ENCODE results near the gene NRTN.

Gene NRTN

DNA sequence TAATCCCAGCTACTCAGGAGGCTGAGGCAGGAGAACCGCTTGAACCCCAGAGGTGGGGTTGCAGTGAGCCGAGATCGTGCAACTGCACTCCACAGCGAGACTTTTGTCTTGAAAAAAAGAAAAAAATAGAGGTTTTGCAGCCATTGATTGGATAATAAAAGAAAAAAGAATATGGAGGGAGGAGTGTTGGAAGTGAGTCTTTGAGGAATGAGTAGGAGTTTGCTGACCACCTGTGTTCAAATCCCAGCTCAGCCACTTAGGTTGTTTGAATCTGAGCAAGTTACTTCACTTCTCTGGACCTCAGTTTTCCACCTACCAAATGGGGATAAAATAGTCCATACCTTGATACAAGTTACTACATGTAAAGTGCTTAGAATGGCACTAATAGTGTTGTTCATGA, 6.2 kb downstream of the NRTN start:
- Histone ChIP-seq H3K9me3 (no peaks in the 10 kb centered on the region), H3K36me3 (replicated peaks) (no peaks in the 10 kb centered on the region), H3K4me1 (peaks cover under 1% of the 10 kb centered on the region; the same call in 1 of the 2 replicates), H3K27me3 (ENCODE audit: low read depth) (no peaks in the 10 kb centered on the region), H3K4me3 (no peak overlapping the region)
- in situ Hi-C loops (cut with MboI; ENCODE audit: low sequenced_read_pairs), result no loop called here
- no peak for DNase-seq (ENCODE audit: low spot score in 2 of 2)

DNA sequence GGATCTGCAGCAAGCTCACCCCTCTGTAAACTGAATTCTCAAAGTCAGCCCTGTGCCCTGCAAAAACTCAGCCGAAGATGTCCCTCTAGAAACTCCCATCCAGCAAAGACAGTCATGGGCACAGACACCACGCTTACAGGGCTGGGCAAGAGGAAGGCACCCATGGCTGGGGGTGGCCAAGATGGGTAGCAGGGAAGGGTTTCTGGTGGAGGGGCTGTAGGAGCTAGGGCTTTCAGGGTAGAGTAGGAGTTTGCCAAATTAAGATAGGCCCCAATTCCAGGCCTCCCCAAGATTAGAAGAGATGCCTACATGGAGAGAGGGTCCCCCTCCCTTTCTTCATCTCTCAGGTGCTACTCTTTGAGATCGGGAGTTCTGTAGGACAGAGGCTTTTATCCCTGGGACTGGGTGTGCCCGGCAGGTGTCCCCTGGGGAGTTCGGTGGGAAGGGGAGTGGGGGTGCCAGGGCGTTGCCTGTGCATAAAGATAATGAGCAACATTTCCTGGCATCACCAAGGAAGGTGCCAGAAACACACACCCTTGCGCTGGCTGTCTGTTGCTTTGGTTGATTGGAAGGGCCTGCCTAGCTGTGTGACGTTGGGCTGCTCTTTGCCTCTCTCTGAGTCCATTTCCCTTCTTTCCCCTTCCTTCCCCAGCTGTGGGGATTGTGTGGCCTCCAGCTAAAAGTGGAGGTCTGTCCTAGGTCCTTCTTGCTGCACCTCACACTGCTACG, 9.4 kb downstream of the NRTN start:
- Histone ChIP-seq H3K27me3 (ENCODE audit: low read depth) (no peaks in the 10 kb centered on the region), H3K9me3 (no peaks in the 10 kb centered on the region), H3K36me3 (replicated peaks) (no peaks in the 10 kb centered on the region), H3K4me1 (no peaks in the 10 kb centered on the region), H3K4me3 (no peak overlapping the region)
- in situ Hi-C loops (cut with MboI; ENCODE audit: low sequenced_read_pairs), result no loop called here
- DNase-seq (ENCODE audit: low spot score in 2 of 2), result no peak

DNA sequence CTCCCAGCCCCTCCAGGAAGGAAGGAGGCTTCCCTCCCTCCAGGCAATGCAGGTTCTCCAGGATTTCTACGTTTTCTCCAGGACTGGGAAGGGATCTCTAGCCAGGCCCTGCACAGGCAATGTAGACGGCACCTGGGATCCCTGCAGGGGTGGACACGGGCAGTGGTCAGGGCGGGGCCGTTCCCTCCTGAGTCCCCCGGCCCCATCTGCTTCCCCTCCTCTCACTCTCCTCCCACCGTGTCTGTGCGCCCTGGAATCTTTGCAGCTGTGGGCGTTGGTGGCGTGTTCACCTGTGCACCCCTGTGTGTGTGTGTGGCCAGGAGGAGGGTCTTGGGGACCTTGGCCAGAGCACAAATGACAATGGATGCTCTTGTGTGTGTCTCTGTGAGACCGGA, 10.0 kb downstream of the NRTN start:
- Histone ChIP-seq H3K36me3 (replicated peaks) (no peaks in the 10 kb centered on the region), H3K4me1 (no peaks in the 10 kb centered on the region), H3K4me3 (no peak overlapping the region), H3K27me3 (ENCODE audit: low read depth) (no peaks in the 10 kb centered on the region), H3K9me3 (no peaks in the 10 kb centered on the region)
- DNase-seq (ENCODE audit: low spot score in 2 of 2), result no peak
- in situ Hi-C loops (cut with MboI; ENCODE audit: low sequenced_read_pairs), result no loop called here

DNA sequence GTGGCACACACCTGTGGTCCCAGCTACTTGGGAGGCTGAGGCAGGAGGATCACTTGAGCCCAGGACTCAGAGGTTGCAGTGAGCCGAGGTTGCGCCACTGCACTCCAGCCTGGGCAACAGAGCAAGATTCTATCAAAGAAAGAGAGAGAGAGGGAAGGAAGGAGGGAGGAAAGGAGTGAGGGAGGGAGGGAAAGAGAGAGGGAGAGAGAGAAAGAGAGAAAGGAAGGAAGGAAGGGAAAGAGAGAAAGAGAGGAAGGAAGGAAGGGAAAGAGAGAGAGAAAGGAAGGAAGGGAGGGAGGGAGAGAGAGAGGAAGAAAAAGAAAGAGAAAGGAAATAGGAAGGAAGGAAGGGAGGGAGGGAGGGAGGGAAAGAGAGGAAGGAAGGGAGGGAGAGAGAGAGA, 12.4 kb downstream of the NRTN start:
- Histone ChIP-seq H3K4me3 (no peak overlapping the region), H3K36me3 (replicated peaks) (no peaks in the 10 kb centered on the region), H3K9me3 (no peaks in the 10 kb centered on the region), H3K27me3 (ENCODE audit: low read depth) (no peaks in the 10 kb centered on the region), H3K4me1 (no peaks in the 10 kb centered on the region)
- in situ Hi-C loops (cut with MboI; ENCODE audit: low sequenced_read_pairs), result no loop called here
- no peak for DNase-seq (ENCODE audit: low spot score in 2 of 2)

DNA sequence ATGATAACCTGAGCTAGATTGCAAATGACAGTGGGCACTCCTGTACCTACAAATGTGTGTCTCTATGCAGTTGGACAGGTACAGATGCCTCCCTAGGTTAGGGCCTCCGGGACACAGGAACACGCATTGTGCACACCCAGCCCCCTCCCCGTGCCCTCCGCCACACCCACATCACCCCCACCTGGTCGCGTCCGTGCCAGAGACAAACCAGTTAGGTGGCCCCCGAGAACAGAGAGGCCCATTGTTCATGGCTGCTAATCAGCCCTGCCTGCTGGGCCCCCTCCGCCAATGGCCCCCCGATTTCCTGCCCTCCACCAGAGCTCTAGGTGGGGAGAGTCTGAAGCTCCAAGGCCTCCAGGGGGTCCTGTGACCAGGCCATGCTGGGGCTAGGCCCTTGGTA, 13.7 kb downstream of the NRTN start:
- H3K27me3 ChIP-seq (ENCODE audit: low read depth), result no peaks in the 10 kb centered on the region
- no peaks in the 10 kb centered on the region for H3K36me3 ChIP-seq (replicated peaks)
- in situ Hi-C loops (cut with MboI; ENCODE audit: low sequenced_read_pairs), result no loop called here
- no peak overlapping the region for H3K4me3 ChIP-seq
- no peaks in the 10 kb centered on the region for H3K9me3 ChIP-seq
- H3K4me1 ChIP-seq, result no peaks in the 10 kb centered on the region
- no peak for DNase-seq (ENCODE audit: low spot score in 2 of 2)

DNA sequence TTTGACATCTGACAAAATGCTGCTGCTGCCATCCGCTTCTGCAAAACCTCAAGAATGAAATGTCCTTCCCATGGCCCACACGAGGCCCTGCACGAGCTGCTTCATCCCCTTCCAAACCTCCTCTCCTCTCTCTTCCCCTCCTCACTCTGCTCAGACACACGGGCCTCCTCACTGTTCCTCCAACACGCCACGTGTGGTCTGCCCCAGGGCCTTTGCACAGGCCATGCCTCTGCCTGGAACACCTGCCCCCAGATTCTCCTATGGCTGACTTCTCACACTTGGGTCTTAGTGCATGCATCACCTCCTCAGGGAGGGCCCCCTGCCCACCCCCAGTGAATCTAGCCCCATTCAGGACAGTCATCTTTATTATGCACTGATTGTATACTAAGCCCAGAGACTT, 15.9 kb downstream of the NRTN start:
- Histone ChIP-seq H3K27me3 (ENCODE audit: low read depth) (no peaks in the 10 kb centered on the region), H3K4me1 (no peaks in the 10 kb centered on the region), H3K4me3 (no peak overlapping the region), H3K36me3 (replicated peaks) (no peaks in the 10 kb centered on the region), H3K9me3 (no peaks in the 10 kb centered on the region)
- DNase-seq (ENCODE audit: low spot score in 2 of 2), result no peak
- in situ Hi-C loops (cut with MboI; ENCODE audit: low sequenced_read_pairs), result no loop called here

DNA sequence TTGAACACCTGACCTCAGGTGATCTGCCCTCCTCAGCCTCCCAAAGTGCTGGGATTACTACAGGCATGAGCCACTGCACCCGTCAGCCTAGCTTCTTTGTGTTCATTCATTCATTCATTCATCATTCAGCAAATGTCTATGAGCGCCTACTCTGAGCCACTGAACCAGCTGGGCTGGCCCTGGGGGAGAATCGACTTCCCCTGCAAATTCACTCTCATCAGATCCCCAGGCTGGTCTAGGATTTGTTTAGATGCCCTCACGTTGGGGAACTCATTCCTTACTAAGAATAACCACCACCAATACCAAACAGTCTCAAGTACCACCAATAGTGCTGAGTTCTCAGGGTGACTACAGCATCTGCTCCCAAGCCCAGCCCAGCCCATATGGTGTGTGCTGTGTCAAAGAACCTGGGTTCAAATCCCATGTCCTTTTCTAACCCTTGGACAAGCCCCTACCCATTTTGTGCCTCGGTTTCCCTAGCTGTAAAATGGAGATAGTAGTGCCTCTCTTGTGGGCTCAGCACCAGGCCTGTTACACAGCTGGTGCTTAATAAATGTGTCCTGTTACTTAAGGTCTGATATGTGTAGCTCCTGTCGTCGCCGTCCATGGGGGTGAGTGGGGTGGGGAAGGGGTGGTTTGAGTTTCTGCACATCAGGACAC, 16.8 kb downstream of the NRTN start:
- no peak for DNase-seq (ENCODE audit: low spot score in 2 of 2)
- H3K9me3 ChIP-seq, result no peaks in the 10 kb centered on the region
- in situ Hi-C loops (cut with MboI; ENCODE audit: low sequenced_read_pairs), result no loop called here
- H3K4me3 ChIP-seq, result no peak overlapping the region
- no peaks in the 10 kb centered on the region for H3K27me3 ChIP-seq (ENCODE audit: low read depth)
- H3K36me3 ChIP-seq (replicated peaks), result no peaks in the 10 kb centered on the region
- no peaks in the 10 kb centered on the region for H3K4me1 ChIP-seq

DNA sequence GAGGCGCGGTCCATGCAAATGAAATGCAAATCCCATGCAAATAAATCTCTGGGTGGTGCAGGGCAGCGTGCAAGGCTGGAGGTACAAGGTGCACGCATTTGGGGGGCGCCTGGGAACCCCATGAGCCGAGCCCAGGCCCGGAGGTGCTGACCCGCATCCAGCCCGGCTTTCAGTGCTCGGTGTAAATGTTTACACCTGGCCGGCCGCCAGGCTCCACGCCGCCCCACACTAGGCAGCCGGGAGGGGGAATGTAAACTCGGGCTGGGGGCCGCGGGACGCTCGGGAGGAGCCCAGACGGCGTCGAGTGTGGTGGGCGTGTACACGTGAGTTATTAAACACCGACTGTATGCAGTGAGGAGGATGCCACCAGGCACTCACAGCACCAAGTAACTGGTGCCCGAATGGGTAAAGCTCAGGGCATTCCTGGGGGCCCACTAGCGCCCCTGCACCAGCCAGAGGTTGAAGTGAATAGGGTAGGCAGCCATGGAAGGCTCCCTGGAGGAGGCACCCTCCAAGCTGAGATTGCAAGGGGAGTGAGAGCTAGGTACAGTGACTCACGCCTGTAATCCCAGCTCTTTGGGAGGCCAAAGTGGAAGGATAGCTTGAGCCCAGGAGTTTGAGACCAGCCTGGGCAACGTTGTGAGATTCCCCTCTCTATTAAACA, 17.4 kb downstream of the NRTN start:
- H3K27me3 ChIP-seq (ENCODE audit: low read depth), result no peaks in the 10 kb centered on the region
- H3K36me3 ChIP-seq (replicated peaks), result no peaks in the 10 kb centered on the region
- in situ Hi-C loops (cut with MboI; ENCODE audit: low sequenced_read_pairs), result no loop called here
- no peak overlapping the region for H3K4me3 ChIP-seq
- H3K9me3 ChIP-seq, result no peaks in the 10 kb centered on the region
- no peak for DNase-seq (ENCODE audit: low spot score in 2 of 2)
- no peaks in the 10 kb centered on the region; the same call in 1 of the 2 replicates for H3K4me1 ChIP-seq

DNA sequence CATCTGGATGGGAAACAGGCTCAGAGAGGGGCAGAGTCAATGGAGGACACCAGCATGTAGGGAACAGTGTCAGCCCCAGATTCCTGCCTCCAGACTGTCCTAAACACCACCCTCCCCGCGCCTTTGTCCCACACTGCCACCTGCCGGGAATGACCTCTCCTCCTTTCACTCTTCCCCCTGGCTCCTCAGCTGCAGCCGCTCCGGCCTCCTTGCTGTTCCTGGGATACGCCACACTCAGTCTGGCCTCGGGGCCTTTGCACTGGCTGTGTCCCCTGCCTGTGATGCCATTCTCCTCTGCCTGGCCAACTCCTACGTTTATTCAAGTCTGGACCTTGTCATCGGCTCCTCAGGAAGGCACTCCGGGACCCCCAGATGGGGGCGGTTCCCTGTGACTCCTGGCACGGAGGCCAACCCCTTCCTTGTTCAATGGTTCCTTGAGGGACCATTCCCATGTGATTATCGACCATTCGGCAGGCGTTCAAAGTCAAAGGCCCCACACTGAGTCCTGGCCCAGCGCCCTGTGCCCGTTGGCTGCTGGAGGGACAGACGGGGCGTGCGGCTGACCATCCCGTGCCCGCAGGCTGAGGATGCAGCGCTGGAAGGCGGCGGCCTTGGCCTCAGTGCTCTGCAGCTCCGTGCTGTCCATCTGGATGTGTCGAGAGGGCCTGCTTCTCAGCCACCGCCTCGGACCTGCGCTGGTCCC, 18.9 kb downstream of the NRTN start:
- Histone ChIP-seq H3K36me3 (replicated peaks) (no peaks in the 10 kb centered on the region), H3K4me3 (no peak overlapping the region), H3K9me3 (no peaks in the 10 kb centered on the region), H3K4me1 (peaks cover 5% of the 10 kb centered on the region), H3K27me3 (ENCODE audit: low read depth) (no peaks in the 10 kb centered on the region)
- peak; percentile 47 to 81 for DNase-seq (ENCODE audit: low spot score in 2 of 2)
- in situ Hi-C loops (cut with MboI; ENCODE audit: low sequenced_read_pairs), result no loop called here

DNA sequence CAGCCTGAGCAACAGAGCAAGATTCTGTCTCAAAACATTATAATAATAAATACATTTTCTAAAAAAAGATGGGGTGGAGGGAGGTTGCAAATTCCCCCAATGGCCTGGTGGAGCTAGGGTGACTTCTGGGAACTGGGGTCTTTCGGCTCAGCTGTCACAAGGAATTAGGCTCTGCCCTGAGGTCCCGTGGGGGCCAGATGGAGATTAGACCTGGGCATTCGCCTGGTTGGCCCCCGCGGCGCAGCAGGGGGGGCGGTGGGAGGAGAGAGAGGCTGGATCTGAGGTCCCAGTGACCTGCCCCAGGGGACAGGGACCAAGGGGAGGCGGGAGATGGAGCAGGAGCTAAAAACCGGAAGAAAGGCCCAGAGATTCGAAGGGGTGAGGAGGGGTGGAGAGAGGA, 19.9 kb downstream of the NRTN start:
- Histone ChIP-seq H3K27me3 (ENCODE audit: low read depth) (no peaks in the 10 kb centered on the region), H3K4me1 (peaks cover 5% of the 10 kb centered on the region), H3K4me3 (no peak overlapping the region), H3K36me3 (replicated peaks) (no peaks in the 10 kb centered on the region), H3K9me3 (no peaks in the 10 kb centered on the region)
- in situ Hi-C loops (cut with MboI; ENCODE audit: low sequenced_read_pairs), result no loop called here
- no peak for DNase-seq (ENCODE audit: low spot score in 2 of 2)

DNA sequence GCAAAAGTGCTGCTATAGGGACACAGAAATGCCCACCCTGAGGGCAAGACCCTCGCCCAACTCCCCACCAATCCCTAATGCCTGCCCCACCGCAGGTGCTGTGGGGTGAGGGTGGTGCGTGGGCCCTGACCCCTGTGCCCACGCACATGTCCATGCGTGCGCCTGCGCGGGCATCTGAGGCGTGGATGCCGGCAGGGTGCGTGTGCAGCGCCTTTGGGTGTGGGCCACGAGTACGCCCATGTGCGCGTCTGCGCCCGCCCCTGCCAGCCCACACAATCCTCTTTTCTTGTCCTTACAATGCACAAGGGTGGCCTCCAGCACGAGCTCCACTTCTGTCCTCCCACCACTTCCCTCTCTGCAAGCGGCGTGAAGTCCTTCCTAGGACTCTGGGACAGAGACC, 20.3 kb downstream of the NRTN start:
- Histone ChIP-seq H3K9me3 (no peaks in the 10 kb centered on the region), H3K4me1 (peaks cover 5% of the 10 kb centered on the region), H3K4me3 (no peak overlapping the region), H3K36me3 (replicated peaks) (no peaks in the 10 kb centered on the region), H3K27me3 (ENCODE audit: low read depth) (no peaks in the 10 kb centered on the region)
- DNase-seq (ENCODE audit: low spot score in 2 of 2), result no peak
- in situ Hi-C loops (cut with MboI; ENCODE audit: low sequenced_read_pairs), result no loop called here

DNA sequence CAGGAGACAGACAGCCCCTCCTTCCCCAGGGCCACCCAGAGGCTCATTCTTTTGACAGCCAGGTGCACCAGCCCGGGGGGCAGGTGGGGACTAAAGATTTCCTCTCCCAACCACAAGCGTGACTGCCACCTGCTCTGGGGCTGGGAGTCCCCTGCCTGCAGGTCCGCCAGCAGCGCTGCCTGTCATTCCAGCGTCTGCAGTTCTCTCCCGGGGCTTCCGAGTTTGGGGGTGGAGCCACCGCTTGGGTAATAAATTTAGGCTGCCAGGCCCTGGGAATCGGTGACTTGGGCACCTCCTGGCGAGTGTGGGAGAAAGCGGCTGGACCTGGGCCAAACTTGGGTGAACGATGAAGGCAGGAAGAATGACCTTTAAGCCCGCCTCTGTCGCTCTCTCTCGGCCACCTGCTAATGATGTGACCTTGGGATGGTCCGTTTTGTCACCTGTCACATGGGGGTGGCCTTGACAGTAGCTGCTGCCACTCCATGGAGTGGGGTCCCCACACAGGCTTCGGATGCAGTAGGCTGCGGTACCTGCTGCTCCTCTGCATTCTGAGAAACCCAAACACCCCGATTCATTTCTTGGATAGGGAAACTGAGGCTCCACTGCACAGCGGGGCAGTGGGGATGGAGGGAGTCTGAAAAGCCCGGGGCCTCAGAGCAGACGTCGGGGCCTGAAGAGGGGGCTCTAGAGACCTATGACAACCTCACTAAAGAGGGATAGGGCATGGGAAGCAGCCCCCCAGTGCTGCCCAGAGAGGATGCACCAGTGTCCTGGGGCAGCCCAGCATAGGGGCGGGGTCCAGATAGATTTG, 21.9 kb downstream of the NRTN start:
- DNase-seq (ENCODE audit: low spot score in 2 of 2), result peak; percentile 39 to 90
- peaks cover 5% of the 10 kb centered on the region for H3K4me1 ChIP-seq

DNA sequence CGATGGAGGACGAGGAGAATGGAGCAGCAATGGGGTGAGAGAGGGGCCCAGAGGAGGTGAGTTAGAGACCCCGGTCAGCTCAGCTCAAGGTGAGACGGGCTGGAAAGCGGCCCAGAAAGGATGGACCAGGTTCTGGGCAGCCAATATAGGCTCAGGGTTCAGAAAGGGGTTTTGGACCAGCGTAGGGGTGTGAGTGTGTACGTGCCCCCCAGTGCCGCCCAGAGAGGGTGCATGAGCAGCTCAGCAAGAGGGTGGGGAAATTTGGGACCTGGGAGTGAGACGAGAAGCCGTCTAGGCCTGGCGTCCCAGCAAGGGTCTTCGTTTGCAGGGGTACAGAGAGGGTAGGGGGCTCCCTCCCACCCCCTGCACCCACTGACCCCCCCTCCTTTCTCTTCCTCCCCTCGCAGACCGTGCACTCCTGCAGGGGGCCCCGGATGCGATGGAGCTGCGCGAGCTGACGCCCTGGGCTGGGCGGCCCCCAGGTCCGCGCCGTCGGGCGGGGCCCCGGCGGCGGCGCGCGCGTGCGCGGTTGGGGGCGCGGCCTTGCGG, 22.5 kb downstream of the NRTN start:
- peaks cover 5% of the 10 kb centered on the region for H3K4me1 ChIP-seq
- no peak for DNase-seq (ENCODE audit: low spot score in 2 of 2)
- H3K4me3 ChIP-seq, result peak overlapping the region; percentile 13
- no peaks in the 10 kb centered on the region for H3K27me3 ChIP-seq (ENCODE audit: low read depth)
- no peaks in the 10 kb centered on the region for H3K36me3 ChIP-seq (replicated peaks)
- no peaks in the 10 kb centered on the region for H3K9me3 ChIP-seq
- in situ Hi-C loops (cut with MboI; ENCODE audit: low sequenced_read_pairs), result no loop called here

More for the DNA sequence above, 21.9 kb downstream of the NRTN start:
- H3K9me3 ChIP-seq, result no peaks in the 10 kb centered on the region
- no peak overlapping the region for H3K4me3 ChIP-seq
- H3K27me3 ChIP-seq (ENCODE audit: low read depth), result no peaks in the 10 kb centered on the region
- H3K36me3 ChIP-seq (replicated peaks), result no peaks in the 10 kb centered on the region
- in situ Hi-C loops (cut with MboI; ENCODE audit: low sequenced_read_pairs), result no loop called here

Data from HAP-1 (cell line).